ENCODE results near the gene COMTD1.
"Not testable (repeated sequence)": the region's sequence is repeated elsewhere in the genome, so short reads cannot be mapped to it uniquely, and the experiment has no call there.

COMTD1 gene

GRCh38 chr10:75223507-75223906 is 12.2 kb downstream of the COMTD1 start:
- no peak for DNase-seq (ENCODE audit: low read depth in 2 of 2)

- not testable (repeated sequence) for DNase-seq (ENCODE audit: low read depth in 2 of 2)
Observed at GRCh38 chr10:75221492-75221891, 14.3 kb downstream of the COMTD1 start.

DNA sequence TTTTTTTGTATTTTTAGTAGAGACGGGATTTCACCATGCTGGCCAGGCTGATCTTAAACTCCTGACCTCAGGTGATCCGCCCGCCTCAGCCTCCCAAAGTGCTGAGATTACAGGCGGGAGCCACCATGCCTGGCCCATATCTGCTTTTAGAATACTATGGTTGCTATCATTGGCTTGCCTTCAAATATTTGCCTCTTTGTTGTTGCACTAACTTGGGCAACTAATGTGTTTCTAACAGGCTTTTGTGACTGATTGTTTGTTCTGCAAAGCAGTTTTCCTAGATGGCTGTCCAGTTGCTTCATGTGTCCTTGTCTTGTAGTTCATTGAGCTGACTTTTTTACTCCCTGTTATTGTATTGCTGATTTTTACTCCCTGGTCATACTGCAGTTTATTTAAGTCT is 15.5 kb downstream of the COMTD1 start:
- DNase-seq (ENCODE audit: low read depth in 2 of 2), result no peak

GRCh38 chr10:75212343-75212742 is 23.4 kb downstream of the COMTD1 start:
- no peak for DNase-seq (ENCODE audit: low read depth in 2 of 2)

DNA sequence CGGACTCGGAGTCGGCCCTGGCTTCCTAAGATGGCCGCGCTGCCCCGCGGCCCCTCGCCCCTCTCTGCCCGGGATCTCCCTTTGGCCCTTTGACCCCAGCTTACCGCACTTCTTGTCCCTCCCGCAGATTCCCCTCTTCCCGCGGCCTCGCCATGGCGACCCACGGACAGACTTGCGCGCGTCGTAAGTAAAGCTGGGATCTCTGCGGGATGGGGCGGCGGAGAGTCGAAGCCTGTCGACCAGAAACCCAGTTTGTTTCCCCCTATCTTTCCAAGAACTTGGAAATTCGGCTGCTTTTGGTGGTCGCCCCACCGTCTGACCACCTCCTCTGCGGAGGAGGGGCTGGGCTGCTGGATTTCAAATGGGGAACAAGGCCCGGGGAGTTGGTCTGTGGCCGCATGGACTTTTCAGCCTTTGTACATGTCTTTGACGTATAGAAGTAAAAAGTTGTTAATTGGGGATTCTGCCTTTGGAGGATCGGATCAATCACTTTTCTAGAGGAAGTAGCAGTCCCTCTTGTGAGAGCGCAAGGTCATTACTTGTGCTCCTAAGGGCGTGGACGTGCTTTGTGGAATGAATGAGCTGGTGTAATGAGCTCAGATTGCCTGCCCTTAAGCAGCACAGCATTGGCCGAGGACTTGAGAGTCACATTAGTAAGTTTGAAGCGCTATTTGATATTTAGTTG is 24.6 kb downstream of the COMTD1 start:
- no peak for DNase-seq (ENCODE audit: low read depth in 2 of 2)

- DNase-seq (ENCODE audit: low read depth in 2 of 2), result peak; percentile 80 to 81
Observed at GRCh38 chr10:75210282-75211006, 25.3 kb downstream of the COMTD1 start, which contains the start of gene VDAC2. VDAC2 (plus strand) TSS chr10:75210796; CDS start chr10:75211159, 363 bp downstream.

- peak in 1 of 2 experiments; percentile 57 for DNase-seq (ENCODE audit: low read depth in 2 of 2)
Observed at GRCh38 chr10:75209921-75210281, 25.9 kb downstream of the COMTD1 start.

DNA sequence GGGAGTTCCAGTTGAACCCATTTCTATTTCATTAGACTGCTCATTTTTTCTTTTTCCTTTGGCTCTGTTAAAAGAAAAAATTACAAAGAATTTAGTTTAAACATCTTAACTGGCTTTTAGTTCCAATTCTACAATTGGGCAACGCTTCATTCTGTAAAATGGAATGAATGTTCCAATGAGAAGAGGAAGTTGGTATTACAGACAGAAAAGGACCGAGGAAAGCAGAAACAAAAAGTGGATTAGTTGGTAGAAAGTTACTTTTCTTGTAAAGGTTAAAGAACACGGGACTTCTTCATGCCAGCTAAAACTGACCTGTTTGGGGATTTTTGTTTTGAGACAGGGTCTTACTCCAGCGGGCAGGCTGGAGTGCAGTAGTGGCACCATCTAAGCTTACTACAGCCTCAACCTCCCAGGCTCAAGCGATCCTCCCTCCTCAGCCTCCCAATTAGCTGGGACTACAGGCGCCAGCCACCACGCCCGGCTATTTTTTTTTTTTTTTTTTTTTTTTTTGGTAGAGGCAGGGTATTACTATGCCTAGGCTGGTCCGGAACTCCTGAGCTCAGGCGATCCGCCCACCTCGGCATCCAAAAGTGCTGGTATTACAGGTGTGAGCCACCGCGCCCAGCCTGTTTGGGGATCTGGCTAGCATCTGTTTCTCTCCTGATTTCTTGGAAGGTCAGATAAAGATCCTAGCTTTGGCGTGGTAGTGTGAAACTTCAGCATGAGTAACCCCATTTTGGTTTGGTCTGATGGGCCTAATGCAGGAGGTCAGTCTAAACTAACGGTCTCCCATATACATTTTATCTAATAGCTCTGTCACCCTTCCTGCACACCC is 26.5 kb downstream of the COMTD1 start:
- DNase-seq (ENCODE audit: low read depth in 2 of 2), result no peak

GRCh38 chr10:75208181-75208580 is 27.6 kb downstream of the COMTD1 start:
- peak in 1 of 2 experiments; percentile 28 for DNase-seq (ENCODE audit: low read depth in 2 of 2)

DNA sequence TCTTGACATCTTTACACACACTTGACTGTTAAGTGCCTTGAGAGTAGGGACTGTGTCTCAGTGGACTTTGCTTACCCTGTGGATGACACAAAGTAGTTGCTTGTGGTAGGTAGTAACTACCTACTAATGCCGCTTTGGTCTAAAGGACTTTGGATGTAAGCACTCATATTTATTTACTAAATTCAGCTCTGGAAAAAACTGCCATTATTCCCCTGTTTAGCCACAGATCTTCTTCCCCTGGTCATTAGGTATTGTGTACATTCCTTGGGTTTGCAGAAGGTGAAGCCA is 28.0 kb downstream of the COMTD1 start:
- DNase-seq (ENCODE audit: low read depth in 2 of 2), result no peak

- DNase-seq (ENCODE audit: low read depth in 2 of 2), result no peak
Observed at GRCh38 chr10:75207079-75207856, 28.5 kb downstream of the COMTD1 start.

DNA sequence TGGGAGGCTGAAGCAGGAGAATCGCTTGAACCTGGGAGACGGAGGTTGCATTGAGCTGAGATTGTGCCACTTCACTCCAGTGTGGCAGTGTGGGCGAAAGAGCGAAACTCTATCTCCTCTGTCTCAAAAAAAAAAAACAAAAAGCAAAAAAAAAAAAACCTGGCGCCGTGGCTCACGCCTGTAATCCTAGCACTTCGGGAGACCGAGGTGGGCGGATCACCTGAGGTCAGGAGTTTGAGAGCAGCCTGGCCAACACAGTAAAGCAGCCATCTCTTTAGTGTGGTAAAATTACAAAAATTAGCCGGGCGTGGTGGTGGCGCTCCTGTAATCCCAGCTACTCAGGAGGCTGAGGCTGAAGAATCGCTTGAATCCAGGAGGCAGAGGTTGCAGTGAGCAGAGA is 29.1 kb downstream of the COMTD1 start:
- not testable (repeated sequence) for DNase-seq (ENCODE audit: low read depth in 2 of 2)

- no peak for DNase-seq (ENCODE audit: low read depth in 2 of 2)
Observed at GRCh38 chr10:75205908-75206307, 29.8 kb downstream of the COMTD1 start.

DNA sequence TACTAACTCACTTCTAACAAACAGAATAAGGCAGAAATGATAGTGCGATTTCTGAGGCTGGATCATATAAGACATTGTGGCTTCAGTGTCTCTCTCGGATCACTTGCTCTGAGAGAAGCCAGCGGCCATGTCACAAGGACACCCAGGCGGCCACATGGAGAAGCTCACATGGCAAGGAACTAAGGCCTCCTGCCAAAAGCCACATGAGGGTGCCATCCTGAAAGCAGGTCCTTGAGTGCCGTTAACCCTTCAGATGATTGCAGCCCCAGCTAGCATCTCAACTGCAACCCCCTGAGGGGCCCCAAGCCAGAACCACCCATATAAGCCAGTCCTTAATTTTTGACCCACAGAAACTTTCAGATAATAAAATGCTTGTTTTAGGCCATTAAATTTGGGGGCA is 32.0 kb downstream of the COMTD1 start:
- DNase-seq (ENCODE audit: low read depth in 2 of 2), result no peak

- not testable (repeated sequence) for DNase-seq (ENCODE audit: low read depth in 2 of 2)
Observed at GRCh38 chr10:75203046-75203620, 32.6 kb downstream of the COMTD1 start.

GRCh38 chr10:75202321-75203045 is 33.3 kb downstream of the COMTD1 start:
- DNase-seq (ENCODE audit: low read depth in 2 of 2), result peak in 1 of 2 experiments; percentile 30

DNA sequence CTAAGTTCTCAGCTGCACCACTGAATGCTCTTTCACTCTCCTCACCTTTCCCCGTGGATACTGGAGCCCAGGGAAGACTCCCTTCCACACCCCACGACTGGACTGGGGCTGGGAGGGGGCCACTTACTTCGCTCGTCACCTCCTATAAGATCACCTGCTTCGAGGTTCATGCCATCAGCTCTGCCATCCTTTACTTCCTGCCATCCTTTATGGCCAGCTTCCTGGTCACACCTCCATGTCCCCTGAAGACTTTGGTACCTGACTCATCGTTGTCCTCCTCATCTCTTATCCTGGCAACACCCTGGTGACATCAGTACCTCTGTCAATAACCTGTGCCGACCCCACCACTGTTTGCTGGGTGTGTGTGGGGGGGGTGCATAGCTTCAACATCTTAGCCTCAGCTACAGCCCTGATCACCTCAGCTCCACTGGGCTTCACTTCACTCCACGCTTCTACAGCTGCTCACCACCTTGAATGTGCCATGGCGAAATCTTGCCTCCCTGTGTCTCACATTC is 33.9 kb downstream of the COMTD1 start:
- no peak for DNase-seq (ENCODE audit: low read depth in 2 of 2)

- DNase-seq (ENCODE audit: low read depth in 2 of 2), result not testable (repeated sequence)
Observed at GRCh38 chr10:75199949-75200348, 35.8 kb downstream of the COMTD1 start.

DNA sequence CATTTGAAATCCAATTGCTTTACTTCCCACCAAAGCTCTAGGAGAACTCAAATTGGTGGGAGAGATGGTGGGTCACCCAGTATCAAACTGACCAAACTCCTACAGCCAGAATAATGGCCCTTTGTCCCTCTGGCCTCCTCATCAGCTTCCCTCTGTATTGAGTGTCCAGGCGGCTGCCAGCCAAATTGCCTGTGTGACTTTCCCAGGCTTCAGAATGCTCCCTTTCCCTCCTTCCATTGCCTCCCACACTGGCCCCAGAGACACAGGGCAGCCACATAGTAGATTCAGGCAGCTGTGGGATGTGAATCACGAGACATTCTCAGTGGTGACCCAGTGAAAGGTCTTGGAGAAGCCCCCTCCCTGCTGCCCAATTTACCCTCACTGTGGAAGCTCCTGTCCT is 37.9 kb downstream of the COMTD1 start:
- DNase-seq (ENCODE audit: low read depth in 2 of 2), result no peak

DNA sequence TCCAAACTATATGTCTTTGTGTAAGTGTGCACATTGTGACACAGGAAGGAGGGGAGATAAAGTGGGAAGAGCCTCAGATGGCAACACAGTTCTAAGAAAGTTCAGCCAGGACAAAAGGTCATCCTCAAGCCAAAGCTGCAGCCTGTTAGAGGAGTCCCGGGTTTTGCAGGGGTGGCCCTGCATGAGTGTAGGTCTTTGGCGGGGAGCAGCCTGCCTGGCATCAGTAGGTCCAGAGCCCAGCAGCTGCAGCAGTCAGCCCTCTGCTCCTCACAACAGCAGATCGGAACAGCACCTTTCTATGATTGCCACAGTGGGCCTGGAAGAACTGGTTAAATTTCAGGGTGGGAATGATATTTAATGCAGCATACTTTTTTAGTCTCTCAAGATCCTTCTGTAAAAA is 38.7 kb downstream of the COMTD1 start:
- no peak for DNase-seq (ENCODE audit: low read depth in 2 of 2)

Data from fibroblast of skin of left quadriceps (primary cell).